H1 (cell line): Measurements from ENCODE around the gene CHMP1B. TPM values are rescaled to one million over a fixed set of nuclear protein-coding genes. Genes with fewer than 3 reads are reported as not detected.
A peak's percentile ranks its signal among the peaks of the same experiment; 100 is the strongest.

ENCODE experiments used
- CEBPB ChIP-seq: IDR thresholded peaks from 2 replicates; pipeline ENCODE4 v1.6.1; 2012; ENCODE audit warnings: low read depth, low read length
- CHD2 ChIP-seq: IDR thresholded peaks from 2 replicates; pipeline ENCODE4 v1.6.1; 2012; ENCODE audit warnings: low read length, improper control_type of control experiment
- HDAC6 ChIP-seq: IDR thresholded peaks from one replicate; pipeline ENCODE4 v1.7.1; 2012; ENCODE audit warnings: low read depth, mild to moderate bottlenecking, inconsistent platforms, low read length, moderate library complexity
- JUND ChIP-seq: IDR thresholded peaks from 2 replicates; pipeline ENCODE4 v1.6.1; 2011; ENCODE audit warnings: mild to moderate bottlenecking, improper control_type of control experiment, low read length
- RBBP5 ChIP-seq: IDR thresholded peaks from 2 replicates; pipeline ENCODE4 v1.7.1; 2012; ENCODE audit warnings: low read depth, mild to moderate bottlenecking, inconsistent platforms, low read length, moderate library complexity, borderline replicate concordance
- SP1 ChIP-seq: IDR thresholded peaks from 2 replicates; pipeline ENCODE4 v1.6.1; 2011; ENCODE audit warnings: low read depth, low read length
- TCF12 ChIP-seq: IDR thresholded peaks from 2 replicates; pipeline ENCODE4 v1.6.1; 2011; ENCODE audit warnings: low read depth, mild to moderate bottlenecking, low read length
- polyA plus RNA-seq, 7 experiments: library from polyadenylated mRNA; depleted of rRNA in 3 of 7; stranded (reverse) in 5 of 7; unstranded in 2 of 7; fragments of >200 nt in 5 of 7; fragments of 200-250 nt in 2 of 7; gene quantifications; 1 replicate in 5 of 7; 2 replicates in 1 of 7; 4 replicates in 1 of 7; pipeline versions ENCODE4 v1.2.1 to v1.2.3, GENCODE V29; 2011 to 2013; ENCODE audit warnings: missing spikeins in 2 of 7, mixed read lengths in 2 of 7
- total RNA-seq: library from RNA; stranded (reverse); fragmentation: NEBNext Ultra II Directional; extraction: Animal tissue kit (Norgen Biotek cat#: 25700); gene quantifications from 2 replicates; pipeline ENCODE4 v1.2.1, GENCODE V29; 2021
- TF ChIP-seq, protein P1 (sequence below), 3 experiments: IDR thresholded peaks; 1 replicate in 2 of 3; 2 replicates in 1 of 3; pipeline versions ENCODE4 v1.5.1 to v1.6.1; 2011; ENCODE audit warnings: low read length in 3 of 3, mild to moderate bottlenecking in 3 of 3, inconsistent platforms in 2 of 3, low read depth in 1 of 3, moderate library complexity in 1 of 3; ENCODE audit not compliant: insufficient read depth in 1 of 3; ENCODE audit errors: control extremely low read depth in 1 of 3
- TF ChIP-seq, protein P2 (sequence below): IDR thresholded peaks from 2 replicates; pipeline ENCODE4 v1.6.1; 2011; ENCODE audit warnings: low read depth, mild to moderate bottlenecking, low read length; ENCODE audit not compliant: insufficient read depth

The CHMP1B gene
- total and polyA plus RNA-seq, 2 of the 8 experiments (the other 6 are each of a cell fraction or from before 2014, with no cell fraction given), result 30.5 to 43.2 TPM

DNA sequence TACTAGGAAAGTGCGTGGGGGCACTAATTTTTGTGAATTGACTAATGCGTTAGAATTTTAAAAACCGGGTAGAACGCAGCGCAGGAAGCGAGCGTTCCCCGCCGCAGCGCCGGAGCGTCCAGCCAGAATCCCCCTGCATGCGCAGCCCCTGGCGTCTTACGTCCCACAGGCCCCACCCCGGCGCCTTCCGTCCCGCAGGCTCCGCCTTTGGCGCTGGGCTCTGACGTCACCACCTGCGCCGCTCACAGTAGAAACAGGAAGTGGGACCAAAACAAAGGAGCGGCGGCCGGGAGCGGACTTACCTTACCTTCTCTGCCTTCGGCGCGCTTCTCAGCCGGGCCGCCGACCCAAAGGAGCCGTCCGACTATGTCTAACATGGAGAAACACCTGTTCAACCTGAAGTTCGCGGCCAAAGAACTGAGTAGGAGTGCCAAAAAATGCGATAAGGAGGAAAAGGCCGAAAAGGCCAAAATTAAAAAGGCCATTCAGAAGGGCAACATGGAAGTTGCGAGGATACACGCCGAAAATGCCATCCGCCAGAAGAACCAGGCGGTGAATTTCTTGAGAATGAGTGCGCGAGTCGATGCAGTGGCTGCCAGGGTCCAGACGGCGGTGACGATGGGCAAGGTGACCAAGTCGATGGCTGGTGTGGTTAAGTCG, at the start of gene CHMP1B (continued):
- TF ChIP-seq CHD2 (no peak), SP1 (peak; percentile 83; the same call in 1 of the 2 replicates), HDAC6 (no peak), TCF12 (no peak), CEBPB (no peak), RBBP5 (peak; percentile 82), JUND (peak; percentile 75; the same call in 1 of the 2 replicates)
- TF ChIP-seq, protein P1, sequence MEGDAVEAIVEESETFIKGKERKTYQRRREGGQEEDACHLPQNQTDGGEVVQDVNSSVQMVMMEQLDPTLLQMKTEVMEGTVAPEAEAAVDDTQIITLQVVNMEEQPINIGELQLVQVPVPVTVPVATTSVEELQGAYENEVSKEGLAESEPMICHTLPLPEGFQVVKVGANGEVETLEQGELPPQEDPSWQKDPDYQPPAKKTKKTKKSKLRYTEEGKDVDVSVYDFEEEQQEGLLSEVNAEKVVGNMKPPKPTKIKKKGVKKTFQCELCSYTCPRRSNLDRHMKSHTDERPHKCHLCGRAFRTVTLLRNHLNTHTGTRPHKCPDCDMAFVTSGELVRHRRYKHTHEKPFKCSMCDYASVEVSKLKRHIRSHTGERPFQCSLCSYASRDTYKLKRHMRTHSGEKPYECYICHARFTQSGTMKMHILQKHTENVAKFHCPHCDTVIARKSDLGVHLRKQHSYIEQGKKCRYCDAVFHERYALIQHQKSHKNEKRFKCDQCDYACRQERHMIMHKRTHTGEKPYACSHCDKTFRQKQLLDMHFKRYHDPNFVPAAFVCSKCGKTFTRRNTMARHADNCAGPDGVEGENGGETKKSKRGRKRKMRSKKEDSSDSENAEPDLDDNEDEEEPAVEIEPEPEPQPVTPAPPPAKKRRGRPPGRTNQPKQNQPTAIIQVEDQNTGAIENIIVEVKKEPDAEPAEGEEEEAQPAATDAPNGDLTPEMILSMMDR (IDR thresholded peaks at IDR 0.05; ENCODE audit: control extremely low read depth in 1 of 3, insufficient read depth in 1 of 3, low read depth in 1 of 3, low read length in 3 of 3), result no peak
- TF ChIP-seq, protein P2, sequence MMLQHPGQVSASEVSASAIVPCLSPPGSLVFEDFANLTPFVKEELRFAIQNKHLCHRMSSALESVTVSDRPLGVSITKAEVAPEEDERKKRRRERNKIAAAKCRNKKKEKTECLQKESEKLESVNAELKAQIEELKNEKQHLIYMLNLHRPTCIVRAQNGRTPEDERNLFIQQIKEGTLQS, result peak; percentile 92
